GM19467 (cell line): Measurements from ENCODE around the gene LRRC23.
"Not testable (repeated sequence)": the region's sequence is repeated elsewhere in the genome, so short reads cannot be mapped to it uniquely, and the experiment has no call there.

ENCODE experiments used
- ATAC-seq: cut with Tn5 transposase; IDR thresholded peaks from one replicate; pipeline ENCODE4 v1.9.1; 2021; ENCODE audit warnings: mild to moderate bottlenecking, moderate library complexity; ENCODE audit not compliant: unreplicated experiment

The LRRC23 gene

DNA sequence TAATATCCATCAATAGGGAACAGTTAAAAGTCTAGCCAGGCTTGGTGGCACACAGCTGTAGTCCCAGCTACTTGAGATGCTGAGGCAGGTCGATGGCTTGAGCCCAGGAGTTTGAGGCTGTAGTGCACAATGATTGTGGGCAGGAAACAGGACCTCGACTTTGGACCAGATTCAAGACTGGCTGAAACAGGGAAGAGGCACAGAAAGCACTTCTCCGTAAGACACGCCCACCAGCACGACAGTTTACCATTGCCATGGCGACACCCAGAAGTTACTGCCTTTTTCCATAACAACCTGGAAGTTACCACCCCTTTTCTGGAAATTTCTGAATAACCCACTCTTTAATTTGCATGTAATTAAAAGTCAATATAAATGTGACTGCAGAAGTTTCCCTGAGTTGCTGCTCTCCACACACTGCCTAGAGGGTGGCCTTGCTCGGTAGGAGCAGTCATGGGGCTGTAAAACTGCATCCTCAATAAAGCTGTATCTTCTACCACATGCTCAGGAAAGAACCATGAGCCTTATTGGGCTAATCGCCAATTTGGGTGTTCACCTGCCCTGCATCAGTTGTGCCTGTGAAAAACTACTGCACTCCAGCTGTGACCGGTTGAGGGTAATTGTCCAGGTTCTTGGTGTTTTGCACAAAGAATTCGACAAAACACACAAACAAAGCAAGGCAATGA, 4.6 kb upstream of the LRRC23 start:
- no peak for ATAC-seq

DNA sequence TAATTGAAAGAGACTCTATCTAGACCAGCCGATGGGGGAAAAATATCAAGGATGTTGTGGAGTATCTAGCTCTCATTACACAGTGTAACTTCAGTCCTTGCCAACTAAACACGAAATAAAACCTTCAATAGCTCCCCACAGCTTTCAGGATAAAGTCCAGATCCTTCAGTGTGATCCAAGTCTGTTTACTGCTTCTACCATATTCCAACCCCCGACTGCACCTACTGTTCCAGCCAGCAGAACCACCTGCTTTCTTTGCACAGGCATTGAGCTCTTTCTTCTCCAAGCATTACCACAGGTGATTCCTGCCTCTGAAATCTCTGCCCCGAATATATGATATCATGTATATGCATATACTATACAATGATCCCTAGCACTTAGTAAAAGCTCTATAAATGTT, 2.2 kb upstream of the LRRC23 start:
- ATAC-seq: no peak

DNA sequence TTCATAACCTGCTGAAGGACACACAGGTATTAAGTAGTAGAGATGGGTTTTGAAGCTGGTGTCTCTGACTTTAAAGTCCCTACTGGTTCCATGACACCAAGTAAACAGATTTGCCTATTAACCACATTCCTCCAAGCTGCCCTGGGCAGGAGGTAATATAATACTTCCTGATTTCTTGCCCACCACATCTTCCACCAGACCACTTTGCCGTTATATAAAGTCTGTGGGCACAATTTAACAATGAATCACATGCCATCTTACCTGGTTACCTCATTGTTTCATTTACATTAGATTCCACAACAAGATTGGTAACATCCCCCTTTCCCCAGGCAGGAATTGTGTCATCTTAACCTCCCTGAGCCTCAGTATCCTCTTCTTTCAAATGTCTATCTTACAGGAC, 900 bp upstream of the LRRC23 start:
- ATAC-seq: no peak

DNA sequence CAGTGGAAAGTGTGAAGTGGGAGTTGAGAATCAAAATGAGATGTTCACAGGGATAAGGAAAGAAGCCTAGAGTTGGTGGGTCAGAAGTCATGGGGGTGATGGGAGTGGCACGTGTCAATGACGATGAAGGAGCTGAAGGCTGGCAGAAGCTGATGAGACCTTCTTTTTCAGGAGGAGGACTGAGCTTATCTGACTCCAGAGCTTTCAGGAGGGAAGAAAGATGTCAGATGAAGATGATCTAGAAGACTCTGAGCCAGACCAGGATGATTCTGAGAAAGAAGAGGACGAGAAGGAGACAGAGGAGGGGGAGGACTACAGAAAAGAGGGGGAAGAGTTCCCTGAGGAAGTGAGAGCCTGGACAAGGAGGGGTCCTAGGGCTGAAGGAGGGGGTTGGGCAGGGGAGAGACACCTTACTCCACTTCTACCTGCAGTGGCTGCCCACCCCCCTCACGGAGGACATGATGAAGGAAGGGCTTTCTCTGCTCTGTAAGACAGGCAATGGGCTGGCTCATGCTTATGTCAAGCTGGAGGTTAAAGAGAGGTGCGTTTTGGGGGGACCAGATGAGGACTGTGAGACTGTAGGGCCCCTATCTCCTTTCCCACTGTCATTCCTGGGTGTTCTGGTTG, 905 bp downstream of the LRRC23 start:
- ATAC-seq: no peak

DNA sequence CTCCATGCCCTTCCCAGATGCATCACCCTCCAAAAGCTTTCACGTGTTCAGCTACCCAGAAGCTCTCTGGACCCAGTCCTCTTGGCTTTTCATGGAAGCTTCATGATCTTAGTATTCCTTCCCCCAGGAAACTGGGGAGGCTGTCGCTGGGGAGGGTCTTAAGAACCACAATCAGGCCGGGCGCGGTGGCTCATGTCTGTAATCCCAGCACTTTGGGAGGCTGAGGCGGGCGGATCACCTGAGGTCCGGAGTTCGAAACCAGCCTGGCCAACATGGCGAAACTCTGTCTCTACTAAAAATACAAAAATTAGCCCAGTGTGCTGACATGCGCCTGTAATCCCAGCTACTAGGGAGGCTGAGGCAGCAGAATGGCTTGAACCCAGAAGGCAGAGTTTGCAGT, 3.5 kb downstream of the LRRC23 start:
- not testable (repeated sequence) for ATAC-seq

DNA sequence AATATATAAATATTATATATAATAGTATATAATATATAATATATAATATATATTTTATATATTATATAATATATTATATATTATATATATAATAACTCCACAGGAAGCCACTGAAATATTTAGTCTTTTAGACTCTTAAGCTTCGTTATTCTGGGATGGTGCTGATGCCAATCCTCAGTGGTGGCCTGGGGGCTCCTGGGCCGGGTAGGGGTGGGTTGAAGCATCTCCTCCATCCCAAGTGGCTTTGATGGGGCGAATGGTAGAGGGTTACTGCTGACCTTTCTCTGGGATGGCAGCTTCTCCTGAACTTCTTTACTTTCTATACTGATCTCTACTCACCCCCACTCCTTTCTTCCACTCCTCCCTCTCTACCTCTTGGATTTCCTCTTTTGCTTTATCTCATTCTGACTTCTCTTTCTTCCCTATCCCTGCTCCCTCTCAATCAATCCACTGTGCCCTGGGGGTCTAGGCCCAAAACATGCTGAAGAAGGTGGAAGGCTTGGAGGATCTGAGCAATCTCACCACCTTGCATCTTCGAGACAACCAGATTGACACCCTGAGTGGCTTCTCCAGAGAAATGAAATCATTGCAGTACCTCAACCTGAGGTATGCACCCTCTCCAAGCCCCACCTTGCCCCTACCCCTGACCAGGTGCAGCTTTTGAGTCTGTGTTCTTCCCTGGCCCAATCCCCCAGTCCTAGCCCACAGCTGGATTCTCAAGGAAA, 5.0 kb downstream of the LRRC23 start:
- ATAC-seq: no peak

DNA sequence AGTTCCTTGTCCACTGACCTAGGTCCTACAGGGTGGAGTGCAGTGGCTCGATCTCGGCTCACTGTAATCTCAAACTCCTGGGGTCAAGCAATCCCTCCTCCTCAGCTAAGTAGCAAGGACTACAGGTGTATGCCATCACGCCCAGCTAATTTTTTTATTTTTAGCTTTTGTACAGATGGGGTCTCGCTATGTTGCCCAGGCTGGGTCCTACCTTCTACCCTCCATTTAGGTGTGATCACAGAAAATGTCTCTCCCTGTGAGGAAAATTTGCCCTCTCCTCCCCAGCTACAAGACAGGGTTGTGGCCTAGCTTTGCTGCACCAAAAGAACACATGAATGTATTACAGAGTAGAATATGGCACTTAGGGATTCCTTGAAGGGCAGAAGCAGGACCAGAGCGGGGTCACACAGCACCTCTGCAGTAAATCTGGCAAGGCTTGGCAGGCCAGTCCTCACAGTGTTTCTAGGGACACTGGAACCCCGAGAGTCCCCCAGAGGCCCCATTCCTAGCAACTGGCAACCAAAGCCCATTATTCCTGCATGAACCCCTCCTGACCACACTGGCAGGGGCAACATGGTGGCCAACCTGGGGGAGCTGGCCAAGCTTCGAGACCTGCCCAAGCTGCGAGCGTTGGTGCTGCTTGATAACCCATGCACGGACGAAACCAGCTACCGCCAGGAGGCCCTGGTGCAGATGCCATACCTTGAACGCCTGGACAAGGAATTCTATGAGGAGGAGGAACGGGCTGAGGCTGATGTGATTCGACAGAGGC, 7.7 kb downstream of the LRRC23 start:
- no peak for ATAC-seq

DNA sequence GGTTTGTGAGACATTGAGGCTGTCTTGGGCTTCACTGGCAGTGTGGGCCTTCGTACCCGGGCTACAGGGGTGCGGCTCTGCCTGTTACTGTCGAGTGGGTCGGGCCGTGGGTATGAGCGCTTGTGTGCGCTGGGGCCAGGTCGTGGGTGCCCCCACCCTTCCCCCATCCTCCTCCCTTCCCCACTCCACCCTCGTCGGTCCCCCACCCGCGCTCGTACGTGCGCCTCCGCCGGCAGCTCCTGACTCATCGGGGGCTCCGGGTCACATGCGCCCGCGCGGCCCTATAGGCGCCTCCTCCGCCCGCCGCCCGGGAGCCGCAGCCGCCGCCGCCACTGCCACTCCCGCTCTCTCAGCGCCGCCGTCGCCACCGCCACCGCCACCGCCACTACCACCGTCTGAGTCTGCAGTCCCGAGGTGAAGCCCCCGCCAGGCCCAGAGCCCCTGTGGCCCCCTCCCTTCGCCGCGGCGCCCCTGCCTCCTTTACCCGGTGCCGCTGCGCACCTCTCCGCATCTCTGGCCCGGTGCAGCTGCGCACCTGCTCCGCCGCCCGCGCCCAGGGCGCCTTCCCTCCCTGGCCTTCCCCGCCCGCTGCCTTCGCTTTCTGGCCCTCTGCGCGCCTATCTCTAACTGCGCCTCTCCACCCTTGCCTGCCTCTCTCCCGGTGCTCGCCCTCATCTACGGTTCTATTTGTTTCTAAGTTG, 9.8 kb downstream of the LRRC23 start, which contains the start of gene ENO2:
Gene ENO2, plus strand, starts transcription at position 335 of the 701 bp plus-strand sequence. CDS start 1,253 bp downstream, outside the sequence.
- ATAC-seq: no peak

DNA sequence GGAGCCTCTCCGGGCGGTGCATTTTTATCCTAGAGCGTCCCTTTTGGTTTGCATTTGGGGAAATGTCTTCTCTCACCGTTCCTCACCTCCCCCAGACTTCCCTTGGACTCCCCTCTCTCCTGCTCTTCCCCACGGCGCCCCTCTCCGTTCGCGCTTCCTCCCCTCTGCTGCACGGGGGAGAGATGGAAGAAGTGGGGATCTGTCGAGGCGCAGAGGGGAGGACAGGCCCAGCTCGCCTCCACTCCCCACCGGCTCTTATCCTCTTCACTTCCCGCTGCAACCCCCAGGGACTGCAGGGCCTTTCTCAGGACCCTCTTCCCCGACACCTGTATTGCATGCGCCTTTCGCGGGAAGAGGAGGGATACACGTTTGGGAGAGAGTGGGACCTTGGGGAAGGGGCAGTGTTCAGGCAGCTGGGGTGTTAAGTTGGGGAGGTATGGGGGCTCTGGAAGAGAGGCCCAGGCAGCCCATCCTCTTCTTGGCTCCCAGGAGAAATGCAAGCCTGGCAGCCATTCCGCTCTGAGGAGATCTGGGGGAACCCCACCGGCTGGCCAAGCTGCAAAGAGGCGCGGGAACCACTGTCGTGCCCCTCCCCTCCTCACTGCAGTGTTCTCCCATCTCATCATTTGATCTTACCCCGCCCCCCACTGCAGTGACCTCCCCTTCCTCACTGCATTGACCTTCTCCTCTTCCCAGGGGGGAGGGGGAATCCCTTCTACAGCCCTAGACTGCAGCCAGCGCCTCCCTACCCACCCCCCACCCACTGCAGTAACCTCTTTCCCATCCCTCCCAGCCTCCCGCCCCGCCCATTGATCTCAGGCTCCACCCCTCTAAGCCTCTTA, 10.5 kb downstream of the LRRC23 start:
- ATAC-seq: no peak

DNA sequence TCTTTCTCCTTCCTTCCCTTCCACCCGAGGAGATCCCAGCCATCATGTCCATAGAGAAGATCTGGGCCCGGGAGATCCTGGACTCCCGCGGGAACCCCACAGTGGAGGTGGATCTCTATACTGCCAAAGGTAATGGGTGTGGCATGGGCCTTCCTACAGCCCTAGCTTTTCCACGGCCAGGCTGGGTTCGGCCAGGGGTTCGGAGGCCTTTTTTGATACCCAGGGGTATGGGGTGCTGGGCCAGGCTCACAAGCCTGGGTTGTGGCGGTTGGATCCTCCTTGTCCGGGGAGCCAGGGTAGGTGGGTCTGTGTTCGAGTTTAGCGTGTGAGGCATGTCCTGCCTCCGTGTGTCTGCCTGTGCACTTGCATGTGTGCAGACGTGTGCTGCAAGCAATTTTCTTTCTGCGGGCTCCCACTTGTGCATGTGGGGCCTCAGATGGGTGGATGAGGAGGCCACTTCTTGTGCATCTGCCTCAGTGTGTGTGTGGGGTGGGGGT, 11.2 kb downstream of the LRRC23 start:
- ATAC-seq: no peak

DNA sequence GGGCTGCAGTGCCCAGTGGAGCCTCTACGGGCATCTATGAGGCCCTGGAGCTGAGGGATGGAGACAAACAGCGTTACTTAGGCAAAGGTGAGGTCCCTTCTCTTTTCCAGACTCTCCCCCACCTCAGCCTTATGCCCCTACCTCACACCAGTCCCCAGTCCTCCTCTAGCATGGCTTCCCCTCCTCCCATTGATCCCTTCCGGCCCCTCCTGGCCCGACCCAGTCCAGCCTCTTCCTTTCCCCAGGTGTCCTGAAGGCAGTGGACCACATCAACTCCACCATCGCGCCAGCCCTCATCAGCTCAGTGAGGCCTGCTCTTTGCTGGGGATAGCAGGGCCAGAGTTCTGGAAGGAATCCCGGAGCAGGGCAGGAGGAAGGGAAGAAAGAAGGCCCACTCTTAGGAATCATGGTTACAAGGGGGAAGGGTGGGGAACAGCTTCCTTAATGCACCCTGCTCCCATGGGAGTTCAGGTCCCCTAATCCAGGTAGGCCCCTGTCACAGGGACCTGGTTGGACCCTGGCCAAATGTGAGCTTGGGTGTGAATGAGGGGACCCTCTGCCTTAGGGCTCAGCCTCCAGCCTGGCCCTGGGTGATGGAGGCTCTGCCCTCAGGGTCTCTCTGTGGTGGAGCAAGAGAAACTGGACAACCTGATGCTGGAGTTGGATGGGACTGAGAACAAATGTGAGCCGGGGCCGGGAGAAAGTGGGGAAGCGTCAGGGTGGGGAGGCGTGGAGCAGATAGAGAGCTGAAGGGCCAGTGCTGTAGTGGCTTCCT, 12.0 kb downstream of the LRRC23 start:
- ATAC-seq: no peak

DNA sequence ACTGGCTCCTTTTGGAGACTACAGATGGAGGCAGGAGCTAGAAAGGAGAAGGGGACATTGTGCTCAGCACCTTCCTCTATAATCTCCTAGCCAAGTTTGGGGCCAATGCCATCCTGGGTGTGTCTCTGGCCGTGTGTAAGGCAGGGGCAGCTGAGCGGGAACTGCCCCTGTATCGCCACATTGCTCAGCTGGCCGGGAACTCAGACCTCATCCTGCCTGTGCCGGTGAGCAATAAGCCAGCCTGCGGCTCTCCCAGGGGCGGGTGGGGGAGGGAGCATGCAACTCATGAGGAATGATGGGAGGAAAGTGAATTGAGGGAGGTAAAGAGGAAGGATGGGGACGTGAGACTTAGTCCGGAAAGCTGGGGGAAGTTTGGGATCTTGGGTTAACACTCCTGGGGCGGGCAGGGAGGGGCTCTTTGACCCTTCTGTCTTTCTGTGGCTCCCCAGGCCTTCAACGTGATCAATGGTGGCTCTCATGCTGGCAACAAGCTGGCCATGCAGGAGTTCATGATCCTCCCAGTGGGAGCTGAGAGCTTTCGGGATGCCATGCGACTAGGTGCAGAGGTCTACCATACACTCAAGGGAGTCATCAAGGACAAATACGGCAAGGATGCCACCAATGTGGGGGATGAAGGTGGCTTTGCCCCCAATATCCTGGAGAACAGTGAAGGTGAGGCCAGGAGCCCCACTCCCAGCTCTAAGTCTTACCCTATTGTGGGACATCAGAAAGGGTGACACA, 13.0 kb downstream of the LRRC23 start:
- ATAC-seq: no peak

DNA sequence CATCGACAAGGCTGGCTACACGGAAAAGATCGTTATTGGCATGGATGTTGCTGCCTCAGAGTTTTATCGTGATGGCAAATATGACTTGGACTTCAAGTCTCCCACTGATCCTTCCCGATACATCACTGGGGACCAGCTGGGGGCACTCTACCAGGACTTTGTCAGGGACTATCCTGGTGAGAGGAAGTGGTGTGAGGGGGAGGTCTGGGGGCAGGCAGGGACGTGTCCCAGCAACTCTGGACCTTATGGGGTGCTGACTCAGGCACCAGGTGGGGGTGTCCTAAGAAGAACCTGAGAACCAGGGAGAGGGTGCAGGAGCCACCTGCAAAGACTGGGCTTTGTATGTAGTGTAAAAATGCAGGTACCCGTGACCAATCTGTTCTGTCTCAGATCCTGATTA, 15.0 kb downstream of the LRRC23 start:
- ATAC-seq: no peak

DNA sequence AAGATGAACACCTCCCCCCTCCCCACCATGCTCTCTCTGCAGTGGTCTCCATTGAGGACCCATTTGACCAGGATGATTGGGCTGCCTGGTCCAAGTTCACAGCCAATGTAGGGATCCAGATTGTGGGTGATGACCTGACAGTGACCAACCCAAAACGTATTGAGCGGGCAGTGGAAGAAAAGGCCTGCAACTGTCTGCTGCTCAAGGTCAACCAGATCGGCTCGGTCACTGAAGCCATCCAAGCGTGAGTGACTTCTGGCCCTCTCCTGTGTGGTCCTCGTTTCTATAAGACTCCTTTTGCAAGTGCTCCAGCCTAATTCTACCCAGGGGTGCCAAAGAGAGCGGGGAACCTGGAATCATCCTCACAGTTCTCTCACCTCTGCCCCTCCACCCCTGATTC, 16.9 kb downstream of the LRRC23 start:
- ATAC-seq: no peak

DNA sequence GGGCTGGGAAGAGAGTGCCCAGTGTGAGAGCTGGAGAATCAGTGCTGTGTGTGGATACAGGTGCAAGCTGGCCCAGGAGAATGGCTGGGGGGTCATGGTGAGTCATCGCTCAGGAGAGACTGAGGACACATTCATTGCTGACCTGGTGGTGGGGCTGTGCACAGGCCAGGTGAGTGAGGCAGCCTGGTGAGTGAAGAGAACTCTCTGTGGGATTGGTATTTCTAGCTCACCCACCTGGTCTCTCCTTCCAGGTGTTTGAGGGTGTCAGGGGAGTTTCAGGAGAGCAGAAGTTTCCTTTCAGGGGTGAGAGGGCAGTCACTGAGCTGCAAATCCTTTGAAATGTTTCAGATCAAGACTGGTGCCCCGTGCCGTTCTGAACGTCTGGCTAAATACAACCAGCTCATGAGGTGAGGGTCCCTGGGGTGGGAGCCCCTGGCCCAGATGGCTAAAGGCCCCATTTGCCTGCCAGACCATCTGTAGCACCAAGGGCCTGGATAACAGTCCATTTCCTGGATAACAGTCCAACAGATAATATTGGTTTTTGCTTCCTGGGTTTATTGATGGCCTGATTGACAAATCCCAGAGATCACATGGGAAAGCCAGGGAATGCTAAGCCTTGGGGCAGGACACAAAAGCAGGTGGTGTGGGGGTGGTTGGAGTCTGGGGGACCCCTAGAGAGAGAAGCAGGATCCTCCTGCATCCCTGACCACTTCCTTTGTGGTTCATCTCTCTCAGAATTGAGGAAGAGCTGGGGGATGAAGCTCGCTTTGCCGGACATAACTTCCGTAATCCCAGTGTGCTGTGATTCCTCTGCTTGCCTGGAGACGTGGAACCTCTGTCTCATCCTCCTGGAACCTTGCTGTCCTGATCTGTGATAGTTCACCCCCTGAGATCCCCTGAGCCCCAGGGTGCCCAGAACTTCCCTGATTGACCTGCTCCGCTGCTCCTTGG, 17.6 kb downstream of the LRRC23 start:
- ATAC-seq: no peak

DNA sequence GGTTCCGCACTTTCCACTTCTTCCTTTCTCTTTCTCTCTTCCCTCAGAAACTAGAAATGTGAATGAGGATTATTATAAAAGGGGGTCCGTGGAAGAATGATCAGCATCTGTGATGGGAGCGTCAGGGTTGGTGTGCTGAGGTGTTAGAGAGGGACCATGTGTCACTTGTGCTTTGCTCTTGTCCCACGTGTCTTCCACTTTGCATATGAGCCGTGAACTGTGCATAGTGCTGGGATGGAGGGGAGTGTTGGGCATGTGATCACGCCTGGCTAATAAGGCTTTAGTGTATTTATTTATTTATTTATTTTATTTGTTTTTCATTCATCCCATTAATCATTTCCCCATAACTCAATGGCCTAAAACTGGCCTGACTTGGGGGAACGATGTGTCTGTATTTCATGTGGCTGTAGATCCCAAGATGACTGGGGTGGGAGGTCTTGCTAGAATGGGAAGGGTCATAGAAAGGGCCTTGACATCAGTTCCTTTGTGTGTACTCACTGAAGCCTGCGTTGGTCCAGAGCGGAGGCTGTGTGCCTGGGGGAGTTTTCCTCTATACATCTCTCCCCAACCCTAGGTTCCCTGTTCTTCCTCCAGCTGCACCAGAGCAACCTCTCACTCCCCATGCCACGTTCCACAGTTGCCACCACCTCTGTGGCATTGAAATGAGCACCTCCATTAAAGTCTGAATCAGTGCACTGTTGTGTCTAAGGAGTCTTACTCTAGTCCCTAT, 18.5 kb downstream of the LRRC23 start:
- ATAC-seq: no peak
